ENCODE measurements around the gene SIDT1.

SIDT1 gene

DNA sequence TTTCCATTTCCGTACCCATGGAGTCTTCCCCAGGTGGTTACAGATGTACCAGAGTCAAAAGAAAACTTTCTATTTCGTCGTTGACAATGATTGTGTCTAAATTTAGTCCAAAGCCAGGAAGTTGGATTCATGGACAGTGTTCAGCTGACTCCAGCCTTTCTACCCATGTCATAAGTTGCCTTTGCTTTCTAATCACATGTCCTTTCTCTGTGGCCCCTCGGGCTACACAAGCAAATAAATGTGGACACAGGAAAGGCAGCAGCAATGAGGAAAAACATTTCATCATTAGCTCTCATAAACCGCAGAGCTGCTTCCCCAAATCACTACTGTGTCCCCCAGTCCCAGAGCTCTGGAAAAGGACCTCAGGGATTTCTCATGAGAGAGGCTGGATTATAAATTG, 82.0 kb downstream of the SIDT1 start:
- DNase-seq (ENCODE audit: low read depth) = peak; percentile 5
- TF ChIP-seq, protein P1, sequence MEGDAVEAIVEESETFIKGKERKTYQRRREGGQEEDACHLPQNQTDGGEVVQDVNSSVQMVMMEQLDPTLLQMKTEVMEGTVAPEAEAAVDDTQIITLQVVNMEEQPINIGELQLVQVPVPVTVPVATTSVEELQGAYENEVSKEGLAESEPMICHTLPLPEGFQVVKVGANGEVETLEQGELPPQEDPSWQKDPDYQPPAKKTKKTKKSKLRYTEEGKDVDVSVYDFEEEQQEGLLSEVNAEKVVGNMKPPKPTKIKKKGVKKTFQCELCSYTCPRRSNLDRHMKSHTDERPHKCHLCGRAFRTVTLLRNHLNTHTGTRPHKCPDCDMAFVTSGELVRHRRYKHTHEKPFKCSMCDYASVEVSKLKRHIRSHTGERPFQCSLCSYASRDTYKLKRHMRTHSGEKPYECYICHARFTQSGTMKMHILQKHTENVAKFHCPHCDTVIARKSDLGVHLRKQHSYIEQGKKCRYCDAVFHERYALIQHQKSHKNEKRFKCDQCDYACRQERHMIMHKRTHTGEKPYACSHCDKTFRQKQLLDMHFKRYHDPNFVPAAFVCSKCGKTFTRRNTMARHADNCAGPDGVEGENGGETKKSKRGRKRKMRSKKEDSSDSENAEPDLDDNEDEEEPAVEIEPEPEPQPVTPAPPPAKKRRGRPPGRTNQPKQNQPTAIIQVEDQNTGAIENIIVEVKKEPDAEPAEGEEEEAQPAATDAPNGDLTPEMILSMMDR (IDR thresholded peaks at IDR 0.05; ENCODE audit: low read length, missing control alignments) = no peak
- no peak overlapping the region for H3K4me3 ChIP-seq (replicated peaks; ENCODE audit: low read depth, low read length)

DNA sequence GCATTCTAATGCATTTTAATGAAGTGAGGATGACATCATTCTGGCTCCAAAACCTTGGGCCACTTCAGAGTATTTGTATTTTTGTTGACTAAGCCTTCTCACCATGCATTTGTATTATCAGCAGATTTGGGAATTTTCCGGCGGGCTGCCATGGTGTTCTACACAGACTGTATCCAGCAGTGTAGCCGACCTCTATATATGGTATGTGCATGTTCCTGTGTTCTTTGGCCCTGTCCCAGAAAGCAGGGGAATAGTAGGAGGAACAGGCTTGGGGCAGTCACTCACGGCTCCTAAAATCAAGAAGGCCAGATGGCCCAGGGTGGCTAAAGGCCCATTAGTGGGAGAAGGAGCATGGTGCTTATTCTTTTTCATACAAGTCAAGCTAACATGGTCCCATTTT, 83.6 kb downstream of the SIDT1 start:
- H3K4me3 ChIP-seq (replicated peaks; ENCODE audit: low read depth, low read length) = no peak overlapping the region
- TF ChIP-seq, protein P1 (IDR thresholded peaks at IDR 0.05; ENCODE audit: low read length, missing control alignments) = no peak
- peak; percentile 8 for DNase-seq (ENCODE audit: low read depth)

DNA sequence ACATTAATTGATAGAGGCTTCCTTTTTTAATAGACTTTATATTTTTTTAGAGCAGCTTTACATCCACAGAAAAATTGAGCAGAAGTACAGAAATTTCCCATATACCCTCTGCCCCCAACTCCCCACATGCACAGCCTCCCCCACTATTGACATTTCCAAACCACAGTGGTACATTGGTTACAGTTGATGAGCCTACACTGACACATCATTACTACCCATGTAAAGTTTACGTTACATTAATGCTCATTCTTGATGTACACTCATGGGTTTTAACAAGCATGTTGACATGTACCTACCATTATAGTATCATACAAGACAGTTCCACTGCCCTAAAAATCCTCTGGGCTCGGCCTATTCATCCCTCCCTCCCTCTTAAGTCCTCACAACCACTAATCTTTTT, 85.4 kb downstream of the SIDT1 start:
- no peak overlapping the region for H3K4me3 ChIP-seq (replicated peaks; ENCODE audit: low read depth, low read length)
- TF ChIP-seq, protein P1 (IDR thresholded peaks at IDR 0.05; ENCODE audit: low read length, missing control alignments) = no peak
- DNase-seq (ENCODE audit: low read depth) = no peak

DNA sequence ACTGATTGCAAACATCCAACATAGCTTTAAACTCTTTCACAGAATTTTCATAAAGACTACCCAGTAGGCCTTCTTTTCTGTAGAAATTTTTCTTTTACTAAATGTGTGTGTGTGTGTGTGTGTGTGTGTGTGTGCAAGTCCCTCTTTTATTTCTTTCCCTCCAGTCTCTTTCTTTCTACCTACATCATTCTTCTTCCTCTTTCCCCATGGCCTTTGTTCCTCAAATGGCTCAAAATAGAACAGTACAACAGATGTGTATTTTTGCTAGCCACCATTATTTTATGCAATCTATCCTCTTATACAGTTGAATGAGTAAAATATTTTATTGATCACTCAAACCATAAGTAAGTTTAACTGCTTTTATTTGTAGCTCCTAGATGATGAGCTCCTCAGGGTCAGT, 87.7 kb downstream of the SIDT1 start:
- TF ChIP-seq, protein P1 (IDR thresholded peaks at IDR 0.05; ENCODE audit: low read length, missing control alignments) = no peak
- H3K4me3 ChIP-seq (replicated peaks; ENCODE audit: low read depth, low read length) = no peak overlapping the region
- DNase-seq (ENCODE audit: low read depth) = no peak

DNA sequence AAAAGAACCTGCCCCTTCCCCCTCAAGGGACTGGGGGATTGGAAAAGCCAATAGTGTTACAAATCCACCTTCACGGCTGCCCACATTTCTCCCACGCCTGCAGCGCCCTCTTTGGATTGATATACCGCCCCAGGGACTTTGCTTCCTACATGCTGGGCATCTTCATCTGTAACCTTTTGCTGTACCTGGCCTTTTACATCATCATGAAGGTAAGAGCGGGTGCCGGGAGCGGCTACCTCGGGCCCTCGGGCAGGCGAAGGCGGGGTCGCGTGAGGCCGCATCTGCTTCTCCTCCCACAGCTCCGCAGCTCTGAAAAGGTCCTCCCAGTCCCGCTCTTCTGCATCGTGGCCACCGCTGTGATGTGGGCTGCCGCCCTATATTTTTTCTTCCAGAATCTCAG, 91.0 kb downstream of the SIDT1 start:
- peak; percentile 13 for DNase-seq (ENCODE audit: low read depth)
- TF ChIP-seq, protein P1 (IDR thresholded peaks at IDR 0.05; ENCODE audit: low read length, missing control alignments) = peak; percentile 13
- no peak overlapping the region for H3K4me3 ChIP-seq (replicated peaks; ENCODE audit: low read depth, low read length)

DNA sequence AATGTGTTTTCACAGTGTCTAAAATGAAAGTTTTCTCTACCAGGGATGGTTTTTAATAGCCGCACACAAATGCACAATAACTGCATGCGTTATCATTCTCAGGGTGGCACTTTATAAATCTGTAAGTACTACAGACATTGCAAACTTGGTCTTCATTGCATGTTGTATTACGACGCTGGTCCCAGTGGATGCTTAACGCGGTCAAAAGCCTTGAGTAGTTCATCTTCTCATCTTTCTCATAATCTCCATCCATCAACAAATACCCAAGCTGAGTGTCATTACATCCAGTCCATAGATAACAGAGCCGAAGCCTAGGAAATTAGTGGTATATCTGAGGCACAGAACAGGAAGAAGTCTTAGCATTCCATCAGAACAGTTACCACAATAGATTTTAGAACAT, 91.5 kb downstream of the SIDT1 start:
- no peak for DNase-seq (ENCODE audit: low read depth)
- H3K4me3 ChIP-seq (replicated peaks; ENCODE audit: low read depth, low read length) = no peak overlapping the region
- TF ChIP-seq, protein P1 (IDR thresholded peaks at IDR 0.05; ENCODE audit: low read length, missing control alignments) = no peak

DNA sequence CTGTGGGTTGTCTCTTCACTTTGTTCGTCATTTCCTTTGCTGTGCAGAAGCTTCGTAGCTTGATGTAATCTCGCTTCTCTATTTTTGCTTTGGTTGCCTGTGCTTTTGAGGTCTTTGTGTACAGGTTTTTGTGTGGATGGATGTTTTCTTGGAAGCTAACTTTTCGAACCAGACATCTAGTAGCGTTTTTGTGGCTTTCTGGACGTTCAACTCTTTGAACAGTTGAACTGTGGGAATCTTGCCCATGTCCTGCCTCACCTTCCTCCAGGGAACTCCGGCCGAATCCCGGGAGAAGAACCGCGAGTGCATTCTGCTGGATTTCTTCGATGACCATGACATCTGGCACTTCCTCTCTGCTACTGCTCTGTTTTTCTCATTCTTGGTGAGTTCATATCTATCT, 93.5 kb downstream of the SIDT1 start:
- TF ChIP-seq, protein P1 (IDR thresholded peaks at IDR 0.05; ENCODE audit: low read length, missing control alignments) = no peak
- no peak overlapping the region for H3K4me3 ChIP-seq (replicated peaks; ENCODE audit: low read depth, low read length)
- DNase-seq (ENCODE audit: low read depth) = no peak

Data from fibroblast of pulmonary artery (primary cell).